HG03060 (cell line): ENCODE measurements around the gene PTGR2.
"Not testable (repeated sequence)": the region's sequence is repeated elsewhere in the genome, so short reads cannot be mapped to it uniquely, and the experiment has no call there.

Experiments
- ATAC-seq: cut with Tn5 transposase; IDR thresholded peaks from one replicate; pipeline ENCODE4 v1.9.1; 2021; ENCODE audit warnings: low read depth, moderate number of reproducible peaks; ENCODE audit not compliant: unreplicated experiment

The PTGR2 gene

GRCh38 chr14:73829526-73830431 is 21.9 kb upstream of the PTGR2 start:
- no peak for ATAC-seq

GRCh38 chr14:73833034-73833433 is 18.6 kb upstream of the PTGR2 start:
- ATAC-seq, result no peak

- no peak for ATAC-seq
Measured at GRCh38 chr14:73833530-73834260, 17.9 kb upstream of the PTGR2 start.

GRCh38 chr14:73834261-73834625 is 17.4 kb upstream of the PTGR2 start:
- no peak for ATAC-seq

GRCh38 chr14:73838293-73839034 is 13.2 kb upstream of the PTGR2 start:
- not testable (repeated sequence) for ATAC-seq

- ATAC-seq, result no peak
Measured at GRCh38 chr14:73842201-73842600, 9.4 kb upstream of the PTGR2 start.

- no peak for ATAC-seq
Measured at GRCh38 chr14:73842851-73843250, 8.8 kb upstream of the PTGR2 start.

GRCh38 chr14:73843296-73843695 is 8.3 kb upstream of the PTGR2 start:
- ATAC-seq, result no peak

- ATAC-seq, result no peak
Measured at GRCh38 chr14:73846947-73847346, 4.7 kb upstream of the PTGR2 start.

- ATAC-seq, result no peak
Measured at GRCh38 chr14:73851000-73851399, 631 bp upstream of the PTGR2 start.

- no peak for ATAC-seq
Measured at GRCh38 chr14:73859145-73859544, 7.5 kb downstream of the PTGR2 start.

GRCh38 chr14:73861073-73861472 is 9.4 kb downstream of the PTGR2 start:
- no peak for ATAC-seq

GRCh38 chr14:73862480-73862879 is 10.8 kb downstream of the PTGR2 start:
- ATAC-seq, result no peak

GRCh38 chr14:73863209-73863608 is 11.6 kb downstream of the PTGR2 start:
- no peak for ATAC-seq

GRCh38 chr14:73865534-73866113 is 14.0 kb downstream of the PTGR2 start:
- no peak for ATAC-seq

- not testable (repeated sequence) for ATAC-seq
Measured at GRCh38 chr14:73869754-73870153, 18.1 kb downstream of the PTGR2 start.

GRCh38 chr14:73870525-73871235 is 19.0 kb downstream of the PTGR2 start:
- ATAC-seq, result no peak

- no peak for ATAC-seq
Measured at GRCh38 chr14:73873660-73874059, 22.0 kb downstream of the PTGR2 start.

GRCh38 chr14:73877790-73878189 is 26.2 kb downstream of the PTGR2 start:
- ATAC-seq, result no peak

- no peak for ATAC-seq
Measured at GRCh38 chr14:73878436-73878835, 26.8 kb downstream of the PTGR2 start.
